Activated naive CD8-positive, alpha-beta T cell treated with anti-CD3 and anti-CD28 coated beads, Interleukin-2, amount 50 U/mL, for 16 hours (primary cell): ENCODE data around the gene OGFOD2.

Source experiments
- DNase-seq: peaks from one replicate; pipeline ENCODE4 v3.0.0-alpha.2; 2020; ENCODE audit warnings: low read depth, low spot score

OGFOD2 gene

DNA sequence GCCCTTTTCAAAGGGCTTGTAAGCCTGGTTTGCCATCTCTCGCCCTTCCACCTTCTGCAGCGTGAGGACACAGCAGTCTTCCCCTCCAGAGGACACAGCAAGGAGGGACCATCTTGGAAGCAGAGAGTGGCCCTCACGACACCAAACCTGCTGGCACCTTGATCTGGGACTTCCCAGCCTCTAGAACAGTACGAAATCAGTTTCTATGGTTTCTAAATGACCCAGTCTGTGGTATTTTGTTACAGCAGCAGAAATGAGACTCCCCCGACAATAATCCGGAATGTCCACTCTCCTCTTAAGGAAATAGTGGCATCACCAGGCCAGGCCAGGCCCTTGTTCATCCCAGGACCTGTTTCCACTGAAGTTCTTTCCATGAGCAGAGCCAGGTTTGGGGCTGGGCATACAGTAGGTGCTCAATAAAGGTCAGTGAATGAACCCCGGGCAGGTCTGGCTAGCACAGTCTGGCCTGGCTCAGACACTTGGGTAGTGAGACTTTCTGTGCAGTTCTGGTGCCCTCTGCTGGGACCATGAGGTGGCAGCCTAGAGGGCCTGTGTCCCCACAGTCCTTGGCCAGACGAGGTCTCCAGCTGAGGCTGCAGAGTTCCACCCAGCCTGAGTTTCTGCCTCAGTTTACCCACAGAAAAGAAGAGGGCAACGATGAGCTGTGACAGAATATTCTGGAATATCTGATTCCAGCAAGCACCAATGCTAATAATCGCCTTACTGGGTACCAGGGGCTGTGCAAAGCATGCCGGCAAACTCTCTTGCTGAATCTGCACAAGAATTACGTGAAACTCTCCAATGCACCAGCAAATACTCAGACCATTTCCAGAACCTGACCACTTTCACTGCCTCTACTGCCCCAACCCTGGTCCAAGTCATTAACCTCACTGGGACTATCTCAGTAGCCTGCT, 22.8 kb upstream of the OGFOD2 start:
- peak; percentile 37 for DNase-seq

DNA sequence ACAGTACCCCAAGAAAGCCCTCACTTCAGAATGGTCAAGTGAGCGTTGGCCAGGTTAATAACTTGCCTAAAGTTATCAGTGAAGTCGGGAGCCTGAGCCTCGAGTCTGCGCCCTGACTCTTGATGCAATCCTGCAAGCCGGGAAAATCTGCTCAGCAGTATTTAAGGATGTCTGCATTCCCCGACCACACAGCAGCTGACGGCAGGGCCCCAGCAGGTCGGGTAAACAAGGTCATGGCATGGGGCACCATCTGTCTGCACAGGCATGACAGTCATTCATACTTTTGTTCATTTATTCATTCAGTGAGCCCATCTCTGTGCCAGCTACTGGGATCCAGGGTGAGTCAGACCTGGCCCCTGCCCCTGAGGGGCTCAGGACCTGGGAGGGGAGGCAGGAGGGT, 19.9 kb upstream of the OGFOD2 start:
- DNase-seq, result no peak

DNA sequence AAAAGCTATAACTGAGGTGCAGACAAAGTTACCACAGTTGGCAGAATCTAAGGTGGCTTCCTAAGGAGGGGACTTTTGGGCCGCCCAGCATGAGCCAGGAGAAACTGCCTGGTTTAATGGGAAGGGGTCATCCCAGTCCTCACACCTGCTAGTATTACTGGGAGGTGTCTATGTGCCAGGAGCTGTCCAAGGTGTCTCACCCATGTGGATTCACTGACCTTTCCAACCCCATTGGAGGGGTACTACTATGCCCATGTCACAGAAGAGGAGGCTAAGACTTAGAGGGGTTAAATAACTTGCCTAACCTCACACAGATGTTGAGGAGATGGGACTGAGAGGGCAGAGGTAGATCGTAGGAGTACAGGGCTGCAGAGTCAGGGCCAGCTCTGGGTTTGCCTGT, 19.0 kb upstream of the OGFOD2 start:
- no peak for DNase-seq

DNA sequence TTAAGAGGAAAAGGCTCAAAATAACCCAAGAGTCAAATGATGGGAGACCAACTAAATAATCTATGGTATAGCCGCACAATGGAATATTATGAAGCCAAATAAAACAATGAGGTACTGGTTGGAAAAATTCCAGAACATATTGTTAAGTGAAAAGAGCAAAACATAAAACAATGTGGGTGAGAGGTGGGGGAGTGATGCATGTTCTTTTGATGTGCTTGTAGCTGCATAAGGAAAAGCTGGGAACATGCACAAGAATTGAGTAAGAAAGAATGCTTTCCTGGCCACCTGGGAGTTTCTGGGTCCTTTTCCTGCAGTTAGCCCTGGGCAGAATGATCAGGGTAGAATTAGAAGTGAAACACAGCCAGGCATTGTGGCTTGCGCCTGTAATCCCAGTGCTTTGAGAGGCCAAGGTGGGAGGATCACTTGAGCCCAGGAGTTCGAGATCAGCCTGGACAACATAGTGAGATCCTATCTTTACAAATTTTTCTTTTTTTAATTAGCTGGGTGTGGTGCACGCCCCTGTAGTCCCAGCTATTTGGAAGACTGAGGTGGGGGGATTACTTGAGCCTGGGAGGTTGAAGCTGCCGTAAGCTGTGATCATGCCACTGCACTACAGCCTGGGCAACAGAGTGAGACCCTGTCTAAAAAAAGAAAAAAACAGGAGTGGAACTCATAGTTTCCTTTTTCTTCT, 16.7 kb upstream of the OGFOD2 start:
- no peak for DNase-seq

DNA sequence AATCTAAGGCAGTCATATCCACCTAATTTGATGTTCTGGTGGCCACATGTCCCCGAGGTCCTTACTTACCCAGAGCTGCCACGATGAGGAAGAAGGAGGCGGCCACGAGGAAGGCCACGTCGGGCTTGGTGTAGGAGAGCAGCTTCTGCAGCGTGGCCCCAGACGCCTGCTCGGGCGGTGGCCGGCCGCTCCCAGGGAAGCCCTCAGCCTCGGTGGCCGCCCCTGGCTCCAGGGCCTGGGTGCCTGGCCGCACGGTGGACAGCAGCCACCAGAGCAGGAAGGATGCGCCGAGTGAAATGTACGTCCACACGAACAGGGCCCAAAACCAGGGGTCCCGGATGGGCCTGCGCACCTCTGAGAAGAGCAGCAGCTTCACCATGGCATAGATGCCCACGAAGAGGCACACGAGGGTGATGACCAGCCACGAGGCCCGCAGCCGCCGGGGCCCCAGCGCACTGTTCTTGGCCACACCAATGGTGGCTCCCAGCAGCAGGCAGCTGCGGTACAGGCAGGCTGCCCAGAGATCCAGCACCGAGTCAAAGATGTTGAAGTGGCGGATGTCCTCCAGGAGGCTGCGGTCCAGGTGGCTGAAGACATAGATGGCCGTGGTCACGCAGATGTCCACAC, 15.4 kb upstream of the OGFOD2 start:
- no peak for DNase-seq

DNA sequence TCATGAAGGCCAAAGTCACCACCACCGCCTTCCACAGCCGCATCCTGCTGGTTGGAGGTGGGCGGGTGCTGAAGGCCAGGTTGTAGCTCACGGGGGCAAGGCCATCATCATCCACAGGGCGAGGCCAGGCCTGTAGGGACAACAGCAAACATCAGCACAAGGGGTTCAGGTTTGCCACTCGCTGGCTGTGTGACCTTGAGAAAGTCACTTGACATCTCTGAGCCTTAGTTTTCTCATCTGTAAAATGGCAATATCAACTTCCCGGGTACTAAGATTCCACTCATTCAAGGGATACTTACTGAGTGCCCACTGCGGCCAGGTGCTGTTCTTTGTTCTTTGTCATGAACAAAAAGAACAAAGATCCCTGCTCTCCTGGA, 14.9 kb upstream of the OGFOD2 start:
- DNase-seq, result no peak

DNA sequence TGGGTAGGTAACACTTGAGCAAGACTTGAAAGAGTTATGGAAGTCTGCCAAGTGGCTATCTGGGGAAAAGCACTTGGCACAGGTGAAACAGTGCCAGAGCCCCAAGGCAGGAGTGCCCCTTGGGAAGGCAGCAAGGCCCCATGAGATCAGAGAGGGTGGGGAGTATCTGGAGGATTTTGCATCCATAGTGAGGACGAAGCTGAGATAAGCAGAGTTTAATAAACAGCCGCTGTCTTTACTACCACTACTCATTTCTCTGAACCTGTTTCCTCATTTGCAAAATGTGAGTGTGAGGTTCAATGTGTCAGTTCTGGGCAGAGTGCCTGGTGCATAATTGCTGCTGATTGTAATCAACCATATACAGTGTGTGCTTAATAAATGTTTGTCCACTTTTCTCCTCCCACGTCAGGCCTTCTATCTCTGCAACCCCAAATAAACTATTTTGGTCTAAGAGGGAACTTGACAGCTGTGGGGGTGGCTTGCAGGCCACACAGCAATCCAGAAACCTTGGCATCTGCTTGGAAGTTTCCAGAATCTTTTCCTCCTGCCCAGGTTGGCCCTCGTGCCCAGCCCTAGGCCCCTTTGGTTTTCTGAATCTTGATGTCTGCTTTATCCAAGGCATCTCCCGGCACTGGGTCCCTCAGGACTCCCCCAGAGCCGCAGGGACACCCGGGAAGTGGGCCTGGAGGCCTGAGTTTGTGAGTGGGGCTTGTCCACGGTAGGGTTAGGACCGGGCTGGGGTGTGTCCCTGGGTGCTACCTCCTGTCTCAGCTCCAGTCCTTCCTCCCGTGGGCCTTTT, 13.3 kb upstream of the OGFOD2 start:
- no peak for DNase-seq

DNA sequence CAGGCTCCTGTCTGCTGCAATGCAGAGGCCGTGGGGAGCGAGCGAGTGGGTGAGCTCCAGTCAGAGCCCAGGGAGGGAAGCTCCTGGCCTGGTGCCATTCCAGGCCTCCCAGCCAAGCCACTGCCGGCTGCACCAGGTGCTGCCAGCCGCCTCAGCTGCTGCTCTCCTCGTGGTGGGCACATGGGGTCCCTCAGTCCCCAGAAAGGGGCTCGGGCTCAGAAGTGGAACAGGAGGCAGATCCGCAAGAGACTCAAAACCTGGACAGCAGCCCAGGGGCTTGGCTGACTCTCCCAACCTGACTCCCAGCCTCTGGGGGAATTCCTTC, 11.1 kb upstream of the OGFOD2 start:
- DNase-seq, result no peak

DNA sequence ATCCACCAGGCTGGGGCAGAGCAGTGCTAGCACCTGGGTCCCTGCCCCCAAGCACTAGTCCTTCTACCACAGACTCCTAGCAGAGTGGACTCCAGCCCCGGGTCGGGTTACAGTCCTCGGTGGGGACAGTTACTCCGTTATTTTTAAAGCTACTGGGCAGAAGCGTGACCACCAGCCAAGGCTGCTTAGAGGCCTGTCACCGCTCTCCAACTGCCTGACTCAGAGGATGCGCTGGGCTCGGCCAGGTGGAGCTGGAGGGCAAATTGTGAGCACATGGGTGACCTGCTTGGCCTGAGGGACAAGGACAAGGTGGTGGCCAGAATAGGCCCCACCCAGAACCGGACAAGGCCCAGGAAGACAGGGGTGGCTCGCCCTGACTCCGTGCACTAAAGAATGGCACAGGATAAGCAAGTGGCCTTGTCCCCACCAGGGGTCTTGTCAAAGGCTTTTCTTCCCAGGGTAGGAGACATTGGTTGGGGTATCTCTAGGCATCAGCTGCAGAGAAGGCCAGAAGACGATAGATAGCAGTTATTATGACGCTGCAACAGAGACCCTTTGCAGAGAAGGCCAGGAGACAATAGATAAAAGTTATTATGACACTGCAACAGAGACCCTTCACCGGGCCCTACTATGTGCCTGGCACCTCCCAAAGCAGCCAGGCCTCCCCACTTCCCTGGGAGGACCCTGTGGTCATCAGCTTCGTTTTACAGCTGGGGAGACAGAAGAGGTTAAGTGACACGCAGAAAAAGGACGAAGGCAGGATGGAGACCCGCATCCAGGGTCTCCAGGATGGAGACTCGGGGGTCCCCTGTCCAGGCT, 10.4 kb upstream of the OGFOD2 start:
- DNase-seq, result no peak

DNA sequence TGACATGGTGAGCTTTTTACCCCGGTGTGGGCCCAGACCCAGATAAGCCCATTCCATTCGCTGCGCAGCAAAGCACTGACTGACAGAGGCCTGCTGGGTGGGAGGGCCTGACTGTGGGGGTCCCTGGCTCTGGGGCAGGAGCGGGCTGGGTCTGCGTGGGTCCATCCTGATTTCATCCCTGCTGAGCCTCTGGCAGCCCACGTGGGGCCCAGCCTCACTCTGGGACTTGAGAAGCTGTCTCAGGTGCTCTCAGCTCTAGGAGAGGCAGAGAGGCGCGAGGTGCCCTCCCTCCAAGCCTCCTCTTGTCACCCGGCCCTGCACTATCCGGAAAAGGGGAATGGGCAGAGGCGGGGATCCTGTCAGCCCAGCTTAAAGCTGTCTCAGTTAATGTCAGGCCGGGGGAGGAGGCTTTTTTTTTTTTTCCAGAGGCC, 9.7 kb upstream of the OGFOD2 start:
- no peak for DNase-seq

DNA sequence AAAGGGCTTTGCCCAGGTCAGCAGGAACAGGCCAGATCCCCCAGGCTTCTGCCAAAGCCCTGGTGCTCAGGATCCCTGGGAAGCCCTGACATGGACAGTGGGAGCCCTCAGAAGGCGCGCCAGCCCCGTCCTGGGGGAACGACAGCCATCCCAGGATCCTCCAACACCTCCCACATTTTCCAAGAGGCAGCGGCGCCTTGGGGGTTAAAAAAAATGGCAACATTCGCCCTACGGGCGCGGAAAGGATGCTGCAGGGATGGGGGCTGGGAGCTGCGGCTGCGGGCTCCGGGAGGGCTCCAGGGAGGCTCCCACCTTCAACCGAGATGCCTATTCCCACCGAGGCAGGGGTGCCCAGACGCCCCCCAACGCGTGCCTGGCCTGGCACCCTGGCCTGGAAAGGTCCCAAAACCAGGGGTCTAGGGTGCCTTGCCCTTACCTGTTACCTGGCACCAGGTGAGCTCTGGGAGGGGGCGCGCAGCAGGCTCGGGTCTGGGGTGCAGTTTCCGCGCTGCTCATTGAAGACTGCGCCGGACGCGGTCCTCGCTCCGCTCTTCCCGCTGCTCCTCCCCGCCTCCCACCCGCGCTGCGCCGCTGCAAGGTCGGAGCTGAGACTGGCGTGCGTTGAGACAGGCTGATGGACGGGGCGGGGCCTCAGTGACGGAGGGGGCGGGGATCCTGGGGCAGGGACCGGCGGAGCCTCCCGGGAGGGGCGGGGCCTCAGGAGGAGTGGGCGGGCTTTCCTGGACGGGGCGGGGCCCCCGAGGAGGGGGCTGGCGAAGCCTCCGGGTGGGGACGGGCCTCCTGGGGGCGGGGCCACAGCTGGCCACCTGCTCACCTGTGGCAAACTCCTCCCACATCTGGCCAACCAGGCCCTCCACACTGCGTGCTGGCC, 8.9 kb upstream of the OGFOD2 start, which contains the start of gene ABCB9:
ABCB9 (minus strand) TSS at position 613 of the 892 bp plus-strand sequence. CDS start 6,228 bp downstream, outside the sequence.
- peak; percentile 92 for DNase-seq

DNA sequence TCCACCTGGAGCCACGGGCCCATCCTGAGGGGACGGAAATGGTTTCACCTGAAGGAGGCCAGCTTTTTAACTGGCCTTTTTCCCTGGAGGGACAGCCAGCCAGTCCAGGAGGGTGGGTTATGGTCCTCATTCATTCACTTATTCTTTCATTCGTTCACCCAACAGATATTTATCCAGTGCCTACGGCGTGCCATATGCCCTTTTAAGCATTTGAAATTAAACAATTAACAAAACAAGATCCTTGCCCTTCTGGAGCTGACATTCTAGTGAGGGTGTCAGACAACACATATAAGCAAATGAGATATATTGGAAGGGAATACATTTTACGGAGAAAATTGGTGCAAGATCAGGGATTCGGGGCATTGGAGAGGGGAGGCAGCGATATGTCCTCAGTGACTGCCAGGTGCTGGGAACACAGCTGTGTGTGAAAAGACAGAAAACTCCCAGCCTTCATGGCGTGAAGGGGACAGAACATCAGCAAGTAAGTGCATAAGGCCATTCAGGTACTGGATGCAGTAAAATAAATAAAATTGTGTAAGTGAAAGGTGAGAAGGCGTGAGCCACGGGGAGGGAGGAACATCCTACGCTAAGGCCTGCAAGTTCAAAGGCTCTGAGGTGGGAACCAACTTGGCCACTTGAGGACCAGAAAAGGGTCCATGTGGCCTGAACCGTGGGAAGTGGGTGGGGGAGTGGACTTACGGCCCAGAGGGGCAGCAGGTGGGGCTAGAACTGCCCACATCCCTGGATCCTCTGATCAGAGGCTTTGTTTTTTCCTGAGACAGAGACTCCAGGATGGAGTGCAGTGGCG, 8.1 kb upstream of the OGFOD2 start:
- no peak for DNase-seq

DNA sequence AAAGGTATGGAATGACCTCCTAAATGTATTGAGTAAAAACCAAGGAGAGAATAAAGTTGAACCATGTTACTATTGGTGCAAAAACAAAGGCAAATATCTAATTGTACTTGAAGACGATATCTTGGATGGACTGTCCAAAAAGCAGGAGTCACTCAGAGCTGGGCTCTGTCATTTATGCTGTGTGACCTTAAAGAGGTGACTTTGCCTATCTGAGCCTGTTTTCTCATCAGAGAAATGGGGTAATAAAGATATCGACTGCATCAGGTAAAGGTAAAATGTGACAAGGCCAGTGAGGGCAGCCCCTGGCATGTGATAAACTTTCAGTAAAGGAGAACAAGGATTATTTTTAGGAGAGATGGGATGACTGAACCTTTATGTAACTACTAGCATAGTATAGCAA, 6.9 kb upstream of the OGFOD2 start:
- DNase-seq, result no peak

DNA sequence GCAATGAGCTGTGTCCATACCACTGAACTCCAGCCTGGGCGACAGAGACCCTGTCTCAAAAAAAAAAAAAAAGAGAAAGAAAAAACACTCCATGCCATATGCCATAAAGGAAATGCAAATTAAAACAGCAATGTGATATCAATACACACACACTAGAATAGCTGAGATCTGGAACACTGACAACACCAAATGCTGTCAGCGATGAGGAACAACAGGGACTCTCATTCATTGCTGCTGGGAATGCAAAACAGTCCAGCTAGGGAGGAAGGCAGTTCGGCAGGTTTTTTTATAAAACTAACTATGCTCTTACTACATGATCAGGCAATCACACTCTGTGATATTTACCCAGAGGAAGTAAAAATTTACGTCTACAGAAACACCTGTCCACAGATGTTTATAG, 5.4 kb upstream of the OGFOD2 start:
- no peak for DNase-seq

DNA sequence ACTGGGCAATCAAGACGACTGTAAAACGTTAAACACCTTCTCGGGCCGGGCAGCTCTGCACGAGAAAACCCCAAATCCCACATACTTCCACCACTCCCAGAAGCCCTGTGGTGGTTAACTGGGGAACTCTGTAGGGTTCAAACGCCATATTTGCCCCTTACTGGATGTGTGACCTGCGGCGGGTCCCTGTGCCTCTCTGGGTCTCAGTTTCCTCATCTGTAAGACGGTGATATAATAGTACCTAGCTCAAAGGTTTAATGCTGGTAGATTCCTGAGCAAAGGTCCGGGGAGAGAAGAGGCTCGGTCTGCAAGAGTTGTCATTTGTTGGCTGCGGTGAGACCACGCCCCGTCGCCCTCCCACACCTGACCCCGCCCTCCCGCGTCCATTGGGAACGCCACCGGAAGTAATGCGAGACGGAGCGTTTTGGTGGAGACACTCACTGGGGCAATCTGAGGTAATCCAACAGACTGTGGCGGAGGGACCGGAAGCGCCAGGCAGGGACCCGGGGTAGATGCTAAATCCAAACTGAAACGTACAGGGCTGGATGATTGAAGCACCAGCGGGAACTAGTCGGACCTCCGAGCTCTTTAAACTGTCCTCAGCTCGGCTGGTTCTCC, 661 bp upstream of the OGFOD2 start:
- peak; percentile 99 for DNase-seq

DNA sequence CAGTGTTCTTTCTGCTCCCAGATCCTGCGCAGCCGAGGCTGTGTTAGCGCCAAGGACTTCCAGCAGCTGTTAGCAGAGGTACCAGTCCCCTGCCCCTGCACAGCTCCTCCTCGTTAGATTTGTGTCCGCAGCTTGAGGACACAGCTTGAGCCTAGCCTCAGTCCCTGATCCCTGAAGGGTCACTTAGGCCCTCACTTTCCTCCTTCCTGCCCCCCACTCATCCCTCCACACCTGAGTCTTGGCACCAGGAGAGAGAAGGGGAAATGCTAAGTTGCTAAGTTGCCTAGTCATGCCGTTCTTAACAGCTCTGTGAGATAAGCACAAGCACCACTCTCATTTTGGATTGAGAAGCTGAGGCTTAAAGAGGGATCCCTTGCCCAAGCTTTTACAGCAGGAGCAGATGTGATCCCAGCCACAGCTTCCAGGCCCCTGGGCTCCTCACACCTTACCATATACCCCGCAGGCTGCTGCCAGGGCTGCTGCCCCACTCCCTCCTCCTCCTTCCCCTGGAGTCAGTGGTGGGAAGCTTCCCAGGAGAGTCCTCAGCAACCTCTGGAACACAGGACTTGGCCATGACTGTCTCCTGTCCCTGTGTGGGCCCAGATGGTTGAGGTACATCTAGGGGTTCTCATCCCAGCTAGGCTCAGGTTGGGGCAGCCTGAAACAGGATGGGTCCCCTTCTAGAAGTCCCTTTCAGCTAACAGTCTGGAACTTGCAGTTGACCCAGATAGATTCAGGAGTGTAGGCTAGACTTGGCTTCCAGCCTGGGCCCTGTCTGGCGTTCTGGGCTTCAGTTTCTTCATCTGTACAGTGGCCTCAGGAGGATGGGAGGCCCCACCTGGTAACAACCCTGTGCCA, 975 bp downstream of the OGFOD2 start:
- DNase-seq, result no peak

DNA sequence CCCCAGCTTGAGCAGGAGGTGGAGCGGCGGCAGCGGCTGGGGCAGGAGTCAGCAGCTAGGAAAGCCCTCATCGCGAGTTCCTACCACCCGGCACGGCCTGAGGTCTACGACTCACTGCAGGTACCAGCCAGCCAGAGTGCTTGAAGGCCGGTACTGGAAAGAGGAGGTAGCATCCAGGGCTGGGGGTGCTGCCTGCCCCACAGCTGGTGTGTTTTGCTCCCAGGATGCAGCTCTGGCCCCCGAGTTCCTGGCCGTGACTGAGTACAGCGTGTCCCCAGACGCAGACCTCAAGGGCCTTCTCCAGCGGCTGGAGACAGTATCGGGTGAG, 1.6 kb downstream of the OGFOD2 start:
- no peak for DNase-seq

DNA sequence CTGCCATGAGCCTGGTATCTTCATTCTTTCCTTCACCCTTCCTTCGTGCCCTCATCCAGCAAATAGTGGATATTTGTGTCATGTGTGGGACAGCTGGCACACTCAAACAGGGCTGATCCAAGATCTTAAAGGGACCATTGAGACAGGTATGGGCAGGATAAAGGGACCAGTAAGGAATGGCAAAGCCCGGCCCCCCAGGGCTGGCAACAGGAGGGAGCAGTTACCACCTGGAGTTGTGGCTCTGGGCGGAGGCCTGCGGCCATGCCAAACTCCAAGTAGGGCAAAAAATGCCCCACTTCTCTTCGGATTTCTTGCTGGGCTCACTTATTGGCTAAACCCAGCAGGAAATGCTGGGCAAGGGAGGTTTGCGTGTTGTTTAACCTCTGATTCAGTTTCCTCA, 2.1 kb downstream of the OGFOD2 start:
- no peak for DNase-seq
